PC-3 (cell line): Measurements from ENCODE around the gene TSEN54. TPM values are rescaled to one million over a fixed set of nuclear protein-coding genes. Genes with fewer than 3 reads are reported as not detected.

ENCODE experiments used
- ATAC-seq: fragments of 200-7000 bp; cut with Tn5 transposase; 2 replicates; pipeline ENCODE4 v1.9.1; 2020; ENCODE audit warnings: mild to moderate bottlenecking, moderate library complexity
- BruUV-seq: library from RNA; stranded (reverse); fragments of 400-500 nt; replicated peaks from 2 replicates; lab custom pipeline; 2021; lab: Mats Ljungman, UMichigan
- CTCF ChIA-PET: fragments of 300-600 bp; sonication (Branson Sonifier 250); formaldehyde crosslinking; loops from one replicate; lab custom pipeline; 2022; ENCODE audit warnings: antibody characterized with exemption; lab: Charles Lee
- POLR2A ChIA-PET: fragments of 300-600 bp; sonication (Branson Sonifier 250); formaldehyde crosslinking; loops from one replicate; lab custom pipeline; 2022; ENCODE audit warnings: antibody characterized with exemption; ENCODE audit not compliant: unreplicated experiment; lab: Charles Lee
- DNase-seq: peaks from one replicate; pipeline ENCODE4 v3.0.0-alpha.2; 2015
- H2AFZ ChIP-seq: fragments of 300-600 bp; sonication (generic); 2 replicates; pipeline ENCODE4 v1.6.0; 2016; ENCODE audit warnings: antibody characterized with exemption, low read length
- H3F3A ChIP-seq: fragments of 300-600 bp; sonication (generic); one replicate; pipeline ENCODE4 v1.6.0; 2017; ENCODE audit warnings: antibody characterized with exemption, low read length, control low read depth, mild to moderate bottlenecking; ENCODE audit not compliant: unreplicated experiment
- H3K27ac ChIP-seq: fragments of 300-600 bp; sonication (generic); 2 replicates; pipeline ENCODE4 v1.5.1; 2016; ENCODE audit warnings: mild to moderate bottlenecking, low read length
- H3K27me3 ChIP-seq: fragments of 300-600 bp; sonication (generic); 2 replicates; pipeline ENCODE4 v1.6.1; 2016; ENCODE audit warnings: low read length, mixed read lengths
- H3K36me3 ChIP-seq: fragments of 300-600 bp; sonication (generic); 2 replicates; pipeline ENCODE4 v1.6.1; 2016; ENCODE audit warnings: low read depth, mixed run types, low read length, mixed read lengths
- H3K4me1 ChIP-seq: fragments of 300-600 bp; sonication (generic); 2 replicates; pipeline ENCODE4 v1.5.1; 2016; ENCODE audit warnings: low read length; ENCODE audit not compliant: insufficient read depth
- H3K4me2 ChIP-seq: fragments of 300-600 bp; sonication (generic); 2 replicates; pipeline ENCODE4 v1.6.0; 2016; ENCODE audit warnings: low read length
- H3K4me3 ChIP-seq: fragments of 300-600 bp; sonication (generic); 2 replicates; pipeline ENCODE4 v1.5.1; 2016; ENCODE audit warnings: mild to moderate bottlenecking, low read length, mixed read lengths
- H3K79me2 ChIP-seq: fragments of 300-600 bp; sonication (generic); 2 replicates; pipeline ENCODE4 v1.6.1; 2017; ENCODE audit warnings: low read length, mixed read lengths
- H3K9ac ChIP-seq: fragments of 300-600 bp; sonication (generic); 2 replicates; pipeline ENCODE4 v1.6.0; 2016; ENCODE audit warnings: mild to moderate bottlenecking, low read length
- H3K9me2 ChIP-seq: fragments of 300-600 bp; sonication (generic); replicated peaks from 2 replicates; pipeline ENCODE4 v1.6.1; 2016; ENCODE audit warnings: mixed run types, low read length, mixed read lengths
- H3K9me3 ChIP-seq: fragments of 300-600 bp; sonication (generic); 2 replicates; pipeline ENCODE4 v1.6.1; 2016; ENCODE audit warnings: low read length, mixed read lengths
- H4K20me1 ChIP-seq: fragments of 300-600 bp; sonication (generic); 2 replicates; pipeline ENCODE4 v1.6.1; 2016; ENCODE audit warnings: low read length, mixed read lengths
- CTCF ChIP-seq: fragments of 300-600 bp; sonication (generic); conservative IDR thresholded peaks from 2 replicates; pipeline ENCODE4 v1.5.1; 2017; ENCODE audit warnings: antibody characterized with exemption, low read depth, mild to moderate bottlenecking, low read length
- EZH2 ChIP-seq: fragments of 300-600 bp; sonication (generic); IDR thresholded peaks from one replicate; pipeline ENCODE4 v1.6.1; 2017; ENCODE audit warnings: antibody characterized with exemption, mild to moderate bottlenecking, low read length; ENCODE audit not compliant: unreplicated experiment
- EZH2phosphoT487 ChIP-seq: fragments of 300-600 bp; sonication (generic); IDR thresholded peaks from 2 replicates; pipeline ENCODE4 v1.6.1; 2018; ENCODE audit warnings: mild to moderate bottlenecking, antibody characterized with exemption, low read length, borderline replicate concordance
- intact Hi-C: fragments of 100-400 bp; cut with micrococcal nuclease; formaldehyde crosslinking; loops from 2 replicates; pipeline ENCODE4 v1.9.0; 2023
- total RNA-seq: library from RNA; depleted of rRNA; stranded (reverse); fragments of >200 nt; gene quantifications from 2 replicates; pipeline ENCODE4 v1.2.3, GENCODE V29; 2014

Gene TSEN54
- total RNA-seq, 1 experiment from 2014 or later, result 61.6 TPM

GRCh38 chr17:75492555-75493168, 23.7 kb upstream of the TSEN54 start:
- no peak for DNase-seq
- Histone ChIP-seq H4K20me1 (no peaks in the 10 kb centered on the region), H3K9ac (no peak overlapping the region), H3K4me1 (no peaks in the 10 kb centered on the region), H3K36me3 (peaks cover 12% of the 10 kb centered on the region), H3K9me3 (no peaks in the 10 kb centered on the region), H3K27me3 (no peaks in the 10 kb centered on the region), H3K9me2 (no peaks in the 10 kb centered on the region), H2AFZ (no peak overlapping the region), H3K27ac (no peak overlapping the region), H3K4me2 (no peak overlapping the region), H3F3A (no peaks in the 10 kb centered on the region), H3K79me2 (no peaks in the 10 kb centered on the region), H3K4me3 (no peak overlapping the region)
- BruUV-seq, result TSS peak; percentile 27
- no peak for TF ChIP-seq EZH2phosphoT487
- TF ChIP-seq EZH2, result no peak
- no peak for TF ChIP-seq CTCF
- ATAC-seq, result no peak
- POLR2A ChIA-PET, result interaction anchor here (0.6 kb wide), 1 partner anchor 14 kb away, joined by 10 read pairs; no protein-coding TSS in a partner anchor
- CTCF ChIA-PET, result no interaction called here
- intact Hi-C loops, result no loop called here

GRCh38 chr17:75493476-75494129, 22.7 kb upstream of the TSEN54 start:
- no peak overlapping the region for H2AFZ ChIP-seq
- intact Hi-C loops, result no loop called here
- no TSS peak for BruUV-seq
- H3K9me2 ChIP-seq, result no peaks in the 10 kb centered on the region
- H3K27me3 ChIP-seq, result no peaks in the 10 kb centered on the region
- H3K9ac ChIP-seq, result no peak overlapping the region
- H3K4me2 ChIP-seq, result no peak overlapping the region
- H3K36me3 ChIP-seq, result peaks cover 12% of the 10 kb centered on the region
- no peaks in the 10 kb centered on the region for H3F3A ChIP-seq
- TF ChIP-seq CTCF, result no peak
- no peak for TF ChIP-seq EZH2phosphoT487
- no peak for TF ChIP-seq EZH2
- no peaks in the 10 kb centered on the region for H4K20me1 ChIP-seq
- ChIA-PET POLR2A (no interaction called here), CTCF (no interaction called here)
- no peaks in the 10 kb centered on the region for H3K79me2 ChIP-seq
- ATAC-seq, result no peak
- no peak for DNase-seq
- no peak overlapping the region for H3K27ac ChIP-seq
- no peaks in the 10 kb centered on the region for H3K4me1 ChIP-seq
- no peaks in the 10 kb centered on the region for H3K9me3 ChIP-seq
- no peak overlapping the region for H3K4me3 ChIP-seq

- Histone ChIP-seq H3K9ac (no peak overlapping the region), H3K4me2 (no peak overlapping the region), H3K4me3 (no peak overlapping the region), H3K36me3 (peaks cover 15% of the 10 kb centered on the region), H3K9me2 (no peaks in the 10 kb centered on the region), H3K4me1 (no peaks in the 10 kb centered on the region), H3F3A (no peaks in the 10 kb centered on the region), H3K79me2 (no peaks in the 10 kb centered on the region), H3K9me3 (no peaks in the 10 kb centered on the region), H2AFZ (no peak overlapping the region), H3K27ac (no peak overlapping the region), H4K20me1 (no peaks in the 10 kb centered on the region), H3K27me3 (no peaks in the 10 kb centered on the region)
- intact Hi-C loops, result no loop called here
- no peak for TF ChIP-seq EZH2phosphoT487
- no peak for TF ChIP-seq EZH2
- no peak for TF ChIP-seq CTCF
- ChIA-PET CTCF (no interaction called here), POLR2A (interaction anchor here (0.6 kb wide), 1 partner anchor 66 kb away, joined by 3 read pairs; no protein-coding TSS in a partner anchor)
- no TSS peak for BruUV-seq
- no peak for ATAC-seq
- DNase-seq, result no peak
Observed at GRCh38 chr17:75494326-75494877, 21.9 kb upstream of the TSEN54 start.
